Lung (tissue), 12 donors: ENCODE data around the gene PCSK5. TPM values are rescaled to one million over a fixed set of nuclear protein-coding genes. Genes with fewer than 3 reads are reported as not detected.

Experiments
- ATAC-seq: fragments of 200-7000 bp; cut with Tn5 transposase; one replicate; pipeline ENCODE4 v1.9.1; 2020; ENCODE audit warnings: moderate number of reproducible peaks; ENCODE audit not compliant: insufficient read depth, low FRiP score
- DNase-seq, 3 donors: peaks; one replicate each; pipeline ENCODE4 v3.0.0-alpha.2; 2013 to 2017
- H3K27ac ChIP-seq, 2 donors: one replicate each; pipeline ENCODE4 v1.5.1; 2013; ENCODE audit warnings: mild to moderate bottlenecking in 2 of 2, moderate library complexity in 2 of 2, control low read depth in 1 of 2, inconsistent platforms in 1 of 2, low read depth in 1 of 2, low read length in 1 of 2
- H3K27me3 ChIP-seq, 3 donors: one replicate each; pipeline ENCODE4 v1.5.1; 2013; ENCODE audit warnings: low read length in 2 of 3; ENCODE audit not compliant: control insufficient read depth in 3 of 3, insufficient read depth in 3 of 3
- H3K36me3 ChIP-seq, 4 donors: one replicate each; pipeline ENCODE4 v1.5.1; 2013; ENCODE audit warnings: low read length in 4 of 4, mild to moderate bottlenecking in 1 of 4, moderate library complexity in 1 of 4; ENCODE audit not compliant: control insufficient read depth in 4 of 4, insufficient read depth in 4 of 4
- H3K4me1 ChIP-seq, 5 donors: one replicate each; pipeline ENCODE4 v1.5.1; 2013; ENCODE audit warnings: low read length in 5 of 5, mild to moderate bottlenecking in 2 of 5, moderate library complexity in 1 of 5; ENCODE audit not compliant: control insufficient read depth in 5 of 5, insufficient read depth in 5 of 5
- H3K4me3 ChIP-seq: one replicate; pipeline ENCODE4 v1.5.1; 2013; ENCODE audit warnings: mild to moderate bottlenecking, control low read depth, moderate library complexity
- H3K9ac ChIP-seq, 2 donors: one replicate each; pipeline ENCODE4 v1.5.1; 2013; ENCODE audit warnings: low read length in 2 of 2, control low read depth in 1 of 2; ENCODE audit not compliant: insufficient read depth in 1 of 2
- H3K9me3 ChIP-seq, 4 donors: one replicate each; pipeline ENCODE4 v1.5.1; 2013; ENCODE audit warnings: low read length in 3 of 4, mild to moderate bottlenecking in 1 of 4, moderate library complexity in 1 of 4; ENCODE audit not compliant: control insufficient read depth in 4 of 4, insufficient read depth in 3 of 4
- CTCF ChIP-seq: IDR thresholded peaks from 2 replicates; pipeline ENCODE4 v1.5.1; 2012; ENCODE audit warnings: mild to moderate bottlenecking; ENCODE audit errors: control extremely low read depth, extremely low read depth
- WGBS, 2 donors: extraction: QIAGEN DNeasy Blood & Tissue Kit; methylation state at CpG; one replicate each; pipeline ENCODE4 v1.1.7; 2013; 5-methylcytosine and 5-hydroxymethylcytosine counted together
- polyA plus RNA-seq, 2 donors: library from polyadenylated mRNA; stranded (reverse); fragments of 200-250 nt; gene quantifications; one replicate each; pipeline ENCODE4 v1.2.1, GENCODE V29; 2013
- total RNA-seq, 2 donors: library from RNA; depleted of rRNA in 1 of 2; stranded (reverse); fragments of >200 nt in 1 of 2; gene quantifications; one replicate each; pipeline ENCODE4 v1.2.1, GENCODE V29; 2014 to 2021
- donor health status: control.
- donor health status: control.
- donor health status: Bipolar disorder and iron deficiency.
- donor health status: healthy.
- donor health status: DM: yes; HTN: yes; CAD: no.

PCSK5 gene
- total and polyA plus RNA-seq, 4 donors, result 1.9 to 28.2 (median 13.6) TPM

- peaks cover 0 to 8% (median 4%) of the 10 kb centered on the region in 5 donors for H3K4me1 ChIP-seq
- peaks cover 0 to 4% (median 2%) of the 10 kb centered on the region in 4 donors for H3K36me3 ChIP-seq
- DNase-seq (no peak), ATAC-seq (no peak)
- no peak overlapping the region for H3K4me3 ChIP-seq
- no peaks in the 10 kb centered on the region for H3K27me3 ChIP-seq
- no peaks in the 10 kb centered on the region for H3K9me3 ChIP-seq
- 92% methylated on average over 6 of the region's 6 CpGs for WGBS, 2 donors
- no peak overlapping the region for H3K9ac ChIP-seq
- no peak for TF ChIP-seq CTCF
- H3K27ac ChIP-seq, result no peak overlapping the region
Observed at GRCh38 chr9:76396144-76396543, 505.7 kb downstream of the PCSK5 start.

- H3K9ac ChIP-seq, result no peak overlapping the region
- peaks cover 0 to 8% (median 4%) of the 10 kb centered on the region in 5 donors for H3K4me1 ChIP-seq
- WGBS, 2 donors, result 97 to 99% methylated on average over 13 of the region's 13 CpGs
- peaks cover 0 to 4% (median 0%) of the 10 kb centered on the region in 4 donors for H3K36me3 ChIP-seq
- no peak for TF ChIP-seq CTCF
- no peak overlapping the region for H3K4me3 ChIP-seq
- ATAC-seq, result no peak
- no peak for DNase-seq
- H3K9me3 ChIP-seq, result no peaks in the 10 kb centered on the region
- no peak overlapping the region for H3K27ac ChIP-seq
- H3K27me3 ChIP-seq, result no peaks in the 10 kb centered on the region
Observed at GRCh38 chr9:76396597-76396996, 506.1 kb downstream of the PCSK5 start.

DNA sequence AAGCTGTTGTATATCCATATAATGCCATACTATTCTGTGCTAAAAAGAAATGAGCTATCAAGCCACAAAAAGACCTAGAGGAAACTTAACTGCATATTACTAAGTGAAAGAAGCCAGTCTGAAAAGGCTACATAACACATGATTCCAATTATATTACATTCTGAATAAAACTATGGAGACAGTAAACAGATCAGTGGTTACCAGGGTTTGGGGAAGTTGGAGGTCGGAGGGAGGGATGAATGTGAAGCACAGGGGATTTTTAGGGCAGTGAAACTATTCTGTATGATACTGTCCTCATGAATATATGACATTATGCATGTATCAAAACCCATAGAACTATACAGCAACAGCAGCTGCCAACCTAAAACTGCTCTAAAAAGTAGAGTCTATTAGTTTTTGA is 509.4 kb downstream of the PCSK5 start:
- H3K9me3 ChIP-seq, result no peaks in the 10 kb centered on the region

More for the DNA sequence above, 509.4 kb downstream of the PCSK5 start:
- no peak for ATAC-seq
- TF ChIP-seq CTCF, result no peak
- H3K9ac ChIP-seq, result no peak overlapping the region
- no peak overlapping the region for H3K4me3 ChIP-seq
- H3K36me3 ChIP-seq, result no peaks in the 10 kb centered on the region
- DNase-seq, result no peak
- WGBS, 2 donors, result 26 to 64% methylated on average over 1 of the region's 1 CpG
- H3K4me1 ChIP-seq, result peaks cover 0 to 6% (median 3%) of the 10 kb centered on the region in 5 donors
- no peaks in the 10 kb centered on the region for H3K27me3 ChIP-seq
- H3K27ac ChIP-seq, result no peak overlapping the region
